ENCODE results near the gene OARD1. TPM values are rescaled to one million over a fixed set of nuclear protein-coding genes. Genes with fewer than 3 reads are reported as not detected.

OARD1 gene
- total RNA-seq, 2 experiments from 2014 or later = 31.7 to 32.4 TPM

DNA sequence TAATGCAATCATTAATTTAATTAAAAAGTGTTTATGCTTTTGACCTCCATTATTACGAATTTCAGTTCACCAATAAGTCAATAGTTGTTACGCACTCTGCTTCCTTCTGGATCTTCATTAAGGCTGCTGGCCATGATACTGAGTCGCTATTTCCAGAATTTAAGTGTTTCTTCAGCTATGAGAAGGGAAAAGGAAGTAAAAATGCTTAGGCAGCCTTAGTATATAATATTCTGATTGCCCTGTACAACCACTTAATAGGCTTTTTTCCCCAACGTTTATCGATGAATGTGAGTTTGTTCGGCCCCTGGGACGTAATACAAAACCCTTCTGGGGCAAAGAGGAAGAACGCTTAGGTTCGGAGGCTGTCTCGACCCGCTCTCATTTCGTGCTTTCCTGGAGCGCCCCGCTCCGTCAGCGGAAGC is 644 bp downstream of the OARD1 start:
- peak overlapping the region; percentile 90 for H3K4me3 Mint-ChIP-seq
- CTCF ChIA-PET = interaction anchor here (1.2 to 4.0 kb wide), 5 partner anchors 9 to 44 kb away, joined by 3 to 16 read pairs (median 7); no protein-coding TSS in a partner anchor
- ATAC-seq (no peak), DNase-seq (no peak)
- no peaks in the 10 kb centered on the region for H3K9me3 Mint-ChIP-seq (ENCODE audit: low read depth)
- peaks cover 38% of the 10 kb centered on the region for H3K36me3 Mint-ChIP-seq
- H3K4me1 Mint-ChIP-seq = peaks cover 68% of the 10 kb centered on the region
- no peaks in the 10 kb centered on the region for H3K27me3 Mint-ChIP-seq
- peak overlapping the region; percentile 99 for H3K27ac Mint-ChIP-seq

DNA sequence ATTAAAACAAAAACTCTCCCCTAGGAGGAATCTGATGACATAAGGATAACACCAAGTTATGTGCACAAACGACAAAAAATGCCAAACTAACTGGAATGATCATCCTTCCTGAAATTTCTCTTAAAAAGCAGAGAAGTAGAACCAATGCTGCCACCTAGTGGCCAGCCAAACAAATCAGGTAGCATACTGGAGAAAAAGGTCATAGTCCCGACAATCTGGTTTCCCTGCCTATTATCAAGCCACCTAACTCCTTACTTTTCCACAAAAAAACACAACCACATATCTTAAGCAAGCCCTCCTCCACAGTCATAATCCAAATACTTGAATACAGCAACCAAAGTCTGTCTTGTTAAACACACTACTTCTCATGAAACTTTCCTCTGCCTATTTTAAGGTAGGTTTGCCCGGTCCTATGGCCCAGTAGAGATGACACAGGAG is 5.3 kb downstream of the OARD1 start:
- DNase-seq (peak; percentile 70), ATAC-seq (no peak)
- Mint-ChIP-seq H3K9me3 (ENCODE audit: low read depth) (no peaks in the 10 kb centered on the region), H3K27me3 (no peaks in the 10 kb centered on the region), H3K27ac (peak overlapping the region; percentile 1), H3K36me3 (peaks cover 38% of the 10 kb centered on the region), H3K4me1 (peaks cover 44% of the 10 kb centered on the region), H3K4me3 (no peak overlapping the region)
- CTCF ChIA-PET = interaction anchor here (0.6 to 2.1 kb wide), 5 partner anchors 12 to 71 kb away, joined by 3 to 9 read pairs (median 3); partner anchors contain the start of gene UNC5CL

GRCh38 chr6:41065550-41066026 is 6.6 kb downstream of the OARD1 start:
- peaks cover 37% of the 10 kb centered on the region for H3K36me3 Mint-ChIP-seq
- peaks cover 37% of the 10 kb centered on the region for H3K4me1 Mint-ChIP-seq
- ATAC-seq (no peak), DNase-seq (no peak)
- CTCF ChIA-PET = interaction anchor here (0.7 to 0.8 kb wide), 2 partner anchors 27 to 37 kb away, joined by 3 to 5 read pairs; partner anchors contain the start of gene UNC5CL
- H3K27me3 Mint-ChIP-seq = no peaks in the 10 kb centered on the region
- no peak overlapping the region for H3K4me3 Mint-ChIP-seq
- H3K9me3 Mint-ChIP-seq (ENCODE audit: low read depth) = no peaks in the 10 kb centered on the region
- H3K27ac Mint-ChIP-seq = no peak overlapping the region

GRCh38 chr6:41064841-41065240 is 7.3 kb downstream of the OARD1 start:
- H3K36me3 Mint-ChIP-seq = peaks cover 32% of the 10 kb centered on the region
- CTCF ChIA-PET = interaction anchor here (1.0 to 2.8 kb wide), 2 partner anchors 26 to 37 kb away, joined by 4 to 12 read pairs; partner anchors contain the start of gene UNC5CL

GRCh38 chr6:41063884-41064285 is 8.3 kb downstream of the OARD1 start:
- Mint-ChIP-seq H3K4me3 (no peak overlapping the region), H3K27ac (no peak overlapping the region), H3K36me3 (peaks cover 26% of the 10 kb centered on the region), H3K9me3 (ENCODE audit: low read depth) (no peaks in the 10 kb centered on the region), H3K27me3 (no peaks in the 10 kb centered on the region), H3K4me1 (peaks cover 22% of the 10 kb centered on the region)
- CTCF ChIA-PET = interaction anchor here (1.0 to 2.8 kb wide), 5 partner anchors 9 to 36 kb away, joined by 4 to 12 read pairs (median 5); partner anchors contain the start of genes NFYA, TSPO2 and UNC5CL
- ATAC-seq (no peak), DNase-seq (no peak)

More at GRCh38 chr6:41064841-41065240, 7.3 kb downstream of the OARD1 start:
- Mint-ChIP-seq H3K27me3 (no peaks in the 10 kb centered on the region), H3K4me1 (peaks cover 32% of the 10 kb centered on the region), H3K4me3 (no peak overlapping the region), H3K27ac (no peak overlapping the region), H3K9me3 (ENCODE audit: low read depth) (no peaks in the 10 kb centered on the region)
- DNase-seq (no peak), ATAC-seq (no peak)

DNA sequence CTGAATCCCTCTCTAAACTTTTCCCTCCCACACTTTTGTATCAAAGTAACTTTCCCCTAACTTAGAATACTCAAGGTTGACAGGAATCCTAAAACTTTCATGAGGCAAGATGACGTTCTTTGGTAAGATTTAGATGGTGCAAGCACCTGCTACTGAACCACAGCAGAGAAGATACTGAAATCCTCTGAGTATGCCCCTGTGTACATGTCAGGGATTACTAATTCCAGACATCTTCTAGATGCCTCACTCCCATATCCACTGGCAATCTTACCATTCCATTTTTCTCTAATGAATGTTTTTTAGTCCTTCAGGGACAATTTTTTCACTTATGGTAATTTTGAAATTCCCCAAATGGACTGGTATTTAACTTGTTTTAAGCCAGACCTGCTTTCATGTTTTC is 10.1 kb downstream of the OARD1 start:
- CTCF ChIA-PET = interaction anchor here (1.6 to 2.8 kb wide), 3 partner anchors 20 to 34 kb away, joined by 5 to 12 read pairs (median 9); partner anchors contain the start of genes TSPO2 and UNC5CL
- no peak for DNase-seq
- no peaks in the 10 kb centered on the region for H3K27me3 Mint-ChIP-seq
- H3K27ac Mint-ChIP-seq = no peak overlapping the region
- H3K4me3 Mint-ChIP-seq = no peak overlapping the region
- no peak for ATAC-seq
- H3K36me3 Mint-ChIP-seq = peaks cover 15% of the 10 kb centered on the region
- H3K9me3 Mint-ChIP-seq (ENCODE audit: low read depth) = no peaks in the 10 kb centered on the region
- peaks cover 9% of the 10 kb centered on the region for H3K4me1 Mint-ChIP-seq

DNA sequence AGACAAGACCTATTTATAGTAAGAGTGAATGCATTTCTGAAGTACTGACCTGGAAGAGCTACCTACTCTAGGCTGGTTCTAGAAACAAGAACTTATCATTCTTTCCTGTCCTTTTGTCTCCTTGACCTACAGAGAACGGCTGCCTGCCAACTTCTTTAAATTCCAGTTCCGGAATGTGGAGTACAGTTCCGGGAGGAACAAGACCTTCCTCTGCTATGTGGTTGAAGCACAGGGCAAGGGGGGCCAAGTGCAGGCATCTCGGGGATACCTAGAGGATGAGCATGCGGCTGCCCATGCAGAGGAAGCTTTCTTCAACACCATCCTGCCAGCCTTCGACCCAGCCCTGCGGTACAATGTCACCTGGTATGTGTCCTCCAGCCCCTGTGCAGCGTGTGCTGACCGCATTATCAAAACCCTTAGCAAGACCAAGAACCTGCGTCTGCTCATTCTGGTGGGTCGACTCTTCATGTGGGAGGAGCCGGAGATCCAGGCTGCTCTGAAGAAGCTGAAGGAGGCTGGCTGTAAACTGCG is 10.9 kb downstream of the OARD1 start:
- peaks cover 7% of the 10 kb centered on the region for H3K36me3 Mint-ChIP-seq
- ATAC-seq (no peak), DNase-seq (no peak)
- no peak overlapping the region for H3K4me3 Mint-ChIP-seq
- no peak overlapping the region for H3K27ac Mint-ChIP-seq
- peaks cover 3% of the 10 kb centered on the region for H3K4me1 Mint-ChIP-seq
- no peaks in the 10 kb centered on the region for H3K27me3 Mint-ChIP-seq
- no peaks in the 10 kb centered on the region for H3K9me3 Mint-ChIP-seq (ENCODE audit: low read depth)
- CTCF ChIA-PET = no interaction called here

GRCh38 chr6:41059556-41059955 is 12.6 kb downstream of the OARD1 start:
- H3K9me3 Mint-ChIP-seq (ENCODE audit: low read depth) = no peaks in the 10 kb centered on the region
- ATAC-seq = no peak
- peaks cover 1% of the 10 kb centered on the region for H3K36me3 Mint-ChIP-seq
- H3K4me1 Mint-ChIP-seq = peaks cover 3% of the 10 kb centered on the region
- CTCF ChIA-PET = interaction anchor here (1.0 to 1.5 kb wide), 3 partner anchors 11 to 247 kb away, joined by 3 to 7 read pairs (median 4); no protein-coding TSS in a partner anchor
- H3K27ac Mint-ChIP-seq = no peak overlapping the region
- DNase-seq = no peak
- H3K4me3 Mint-ChIP-seq = no peak overlapping the region
- H3K27me3 Mint-ChIP-seq = no peaks in the 10 kb centered on the region

DNA sequence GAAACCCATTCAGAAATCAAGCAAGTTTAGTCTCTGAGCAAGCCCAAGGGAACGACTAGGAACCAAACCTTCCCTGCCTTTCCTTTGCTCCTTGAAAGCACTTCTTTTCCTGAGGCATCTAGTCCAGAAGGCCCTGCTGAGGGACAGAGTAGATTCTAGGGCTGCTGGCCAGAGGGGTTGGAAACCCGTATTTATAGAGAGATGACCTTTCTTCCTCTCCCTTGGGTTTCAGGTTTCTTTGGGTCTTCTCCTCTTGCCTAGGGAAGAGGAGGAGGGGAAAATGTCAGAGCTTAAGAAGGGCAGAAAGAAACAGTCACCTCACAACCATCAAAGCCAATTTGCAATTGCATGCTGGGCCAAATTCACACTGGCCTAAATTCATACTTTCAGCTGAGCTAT is 13.4 kb downstream of the OARD1 start:
- H3K9me3 Mint-ChIP-seq (ENCODE audit: low read depth) = no peaks in the 10 kb centered on the region
- no peaks in the 10 kb centered on the region for H3K36me3 Mint-ChIP-seq
- H3K27me3 Mint-ChIP-seq = no peaks in the 10 kb centered on the region
- CTCF ChIA-PET = interaction anchor here (1.0 to 1.5 kb wide), 2 partner anchors 12 to 248 kb away, joined by 3 to 7 read pairs; no protein-coding TSS in a partner anchor
- ATAC-seq = no peak
- DNase-seq = no peak
- H3K4me3 Mint-ChIP-seq = no peak overlapping the region
- peaks cover 3% of the 10 kb centered on the region for H3K4me1 Mint-ChIP-seq
- no peak overlapping the region for H3K27ac Mint-ChIP-seq

- Mint-ChIP-seq H3K27ac (no peak overlapping the region), H3K9me3 (ENCODE audit: low read depth) (no peaks in the 10 kb centered on the region), H3K27me3 (no peaks in the 10 kb centered on the region), H3K36me3 (peaks cover 2% of the 10 kb centered on the region), H3K4me1 (peaks cover 12% of the 10 kb centered on the region), H3K4me3 (no peak overlapping the region)
- ATAC-seq (no peak), DNase-seq (no peak)
- CTCF ChIA-PET = interaction anchor here (2.7 to 5.0 kb wide), 3 partner anchors 13 to 125 kb away, joined by 7 to 24 read pairs (median 16); no protein-coding TSS in a partner anchor
Measured at GRCh38 chr6:41056768-41057490, 15.2 kb downstream of the OARD1 start.

DNA sequence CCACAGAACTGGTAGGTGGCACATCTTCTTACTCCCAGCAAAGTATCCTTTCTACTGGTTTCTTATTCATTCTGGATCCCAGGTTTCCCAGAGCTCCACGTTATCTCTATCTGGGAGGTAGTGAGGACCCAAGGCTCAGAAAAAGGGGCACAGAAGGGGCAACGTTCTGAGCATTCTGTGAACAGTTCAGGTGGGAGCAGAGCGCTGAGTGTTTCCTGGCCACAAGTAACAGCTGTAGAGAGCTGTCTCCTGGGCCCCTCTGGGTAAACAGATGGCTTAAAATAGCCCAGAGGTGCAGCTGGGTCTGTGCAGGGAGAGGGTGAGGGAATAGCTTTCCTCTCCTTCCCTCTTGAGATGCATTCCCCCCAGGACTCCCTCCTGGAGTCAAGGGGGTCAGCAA is 17.0 kb downstream of the OARD1 start:
- CTCF ChIA-PET = interaction anchor here (0.5 to 5.0 kb wide), 7 partner anchors 12 to 127 kb away, joined by 3 to 24 read pairs (median 7); partner anchors contain the start of gene UNC5CL
- no peak overlapping the region for H3K4me3 Mint-ChIP-seq
- no peak for DNase-seq
- peaks cover 6% of the 10 kb centered on the region for H3K36me3 Mint-ChIP-seq
- no peaks in the 10 kb centered on the region for H3K9me3 Mint-ChIP-seq (ENCODE audit: low read depth)
- no peak for ATAC-seq
- no peaks in the 10 kb centered on the region for H3K27me3 Mint-ChIP-seq
- H3K4me1 Mint-ChIP-seq = peaks cover 15% of the 10 kb centered on the region
- no peak overlapping the region for H3K27ac Mint-ChIP-seq

- CTCF ChIA-PET = interaction anchor here (0.8 to 5.0 kb wide), 7 partner anchors 13 to 128 kb away, joined by 3 to 24 read pairs (median 7); partner anchors contain the start of gene UNC5CL
- H3K4me1 Mint-ChIP-seq = peaks cover 15% of the 10 kb centered on the region
- DNase-seq (no peak), ATAC-seq (no peak)
- H3K36me3 Mint-ChIP-seq = peaks cover 6% of the 10 kb centered on the region
- no peaks in the 10 kb centered on the region for H3K27me3 Mint-ChIP-seq
- H3K9me3 Mint-ChIP-seq (ENCODE audit: low read depth) = no peaks in the 10 kb centered on the region
- H3K27ac Mint-ChIP-seq = no peak overlapping the region
- no peak overlapping the region for H3K4me3 Mint-ChIP-seq
Measured at GRCh38 chr6:41054511-41054910, 17.6 kb downstream of the OARD1 start.

DNA sequence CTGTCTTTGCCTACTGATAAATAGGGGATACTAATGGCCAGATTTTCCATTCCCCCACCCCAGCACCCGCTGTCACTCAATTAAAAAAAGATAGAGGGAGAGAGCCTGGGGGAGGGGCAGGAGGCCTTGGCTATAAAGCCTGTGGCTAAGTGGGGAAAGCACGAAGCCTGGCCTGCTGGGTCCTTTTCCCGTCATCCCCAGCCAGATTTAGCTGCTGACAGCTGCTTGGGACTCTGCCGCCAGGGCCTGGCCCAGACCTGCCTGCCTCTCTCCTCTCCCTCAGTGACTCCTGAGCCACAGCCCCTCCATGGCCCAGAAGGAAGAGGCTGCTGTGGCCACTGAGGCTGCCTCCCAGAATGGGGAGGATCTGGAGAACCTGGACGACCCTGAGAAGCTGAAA is 19.1 kb downstream of the OARD1 start, which contains the start of gene APOBEC2:
Gene APOBEC2, plus strand, starts transcription at position 162 of the 400 bp plus-strand sequence. Its CDS starts 146 bp downstream, at position 308.
- no peaks in the 10 kb centered on the region for H3K27me3 Mint-ChIP-seq
- CTCF ChIA-PET = interaction anchor here (1.3 to 5.0 kb wide), 6 partner anchors 11 to 25 kb away, joined by 3 to 24 read pairs (median 6); partner anchors contain the start of genes TSPO2 and UNC5CL
- DNase-seq (peak; percentile 37), ATAC-seq (no peak)
- no peaks in the 10 kb centered on the region for H3K9me3 Mint-ChIP-seq (ENCODE audit: low read depth)
- H3K4me3 Mint-ChIP-seq = no peak within 1 kb of the TSS
- H3K4me1 Mint-ChIP-seq = peaks cover 11% of the 10 kb centered on the region
- H3K36me3 Mint-ChIP-seq = peaks cover 6% of the 10 kb centered on the region
- peak within 1 kb of the TSS; percentile 61 for H3K27ac Mint-ChIP-seq
